Retinal pigment epithelial cell (primary cell): ENCODE results near the gene BLOC1S2.
A peak's percentile ranks its signal among the peaks of the same experiment; 100 is the strongest.

Experiments used
- DNase-seq: peaks from one replicate; pipeline ENCODE4 v3.0.0-alpha.2; 2010; ENCODE audit warnings: low read depth
- H3K4me3 ChIP-seq: 2 replicates; pipeline ENCODE4 v1.5.1; 2011; ENCODE audit warnings: mild to moderate bottlenecking, low read length, control low read depth, moderate library complexity
- TF ChIP-seq, protein P1 (sequence below): conservative IDR thresholded peaks from 2 replicates; pipeline ENCODE4 v1.5.1; 2011; ENCODE audit warnings: low read depth, low read length, control low read depth, inconsistent platforms

BLOC1S2 gene

DNA sequence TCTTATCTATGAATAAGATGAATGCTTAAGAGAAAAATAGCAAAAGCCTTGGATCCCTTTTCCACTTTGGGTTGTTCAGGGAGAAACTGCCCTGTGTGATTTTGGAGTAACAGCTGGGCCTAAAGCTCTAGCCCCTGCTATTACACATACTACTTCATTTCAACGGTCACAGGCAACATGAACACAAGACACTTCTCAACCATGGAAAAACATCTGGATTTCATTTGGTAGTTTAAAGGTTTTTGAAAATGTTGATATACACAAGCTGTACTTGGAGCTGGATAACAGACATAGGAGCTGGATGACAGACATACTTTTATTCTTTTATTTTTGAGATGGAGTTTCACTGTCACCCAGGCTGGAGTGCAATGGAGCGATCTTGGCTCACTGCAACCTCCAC lies 54.4 kb downstream of the BLOC1S2 start:
- no peak overlapping the region for H3K4me3 ChIP-seq
- no peak for DNase-seq
- TF ChIP-seq, protein P1, sequence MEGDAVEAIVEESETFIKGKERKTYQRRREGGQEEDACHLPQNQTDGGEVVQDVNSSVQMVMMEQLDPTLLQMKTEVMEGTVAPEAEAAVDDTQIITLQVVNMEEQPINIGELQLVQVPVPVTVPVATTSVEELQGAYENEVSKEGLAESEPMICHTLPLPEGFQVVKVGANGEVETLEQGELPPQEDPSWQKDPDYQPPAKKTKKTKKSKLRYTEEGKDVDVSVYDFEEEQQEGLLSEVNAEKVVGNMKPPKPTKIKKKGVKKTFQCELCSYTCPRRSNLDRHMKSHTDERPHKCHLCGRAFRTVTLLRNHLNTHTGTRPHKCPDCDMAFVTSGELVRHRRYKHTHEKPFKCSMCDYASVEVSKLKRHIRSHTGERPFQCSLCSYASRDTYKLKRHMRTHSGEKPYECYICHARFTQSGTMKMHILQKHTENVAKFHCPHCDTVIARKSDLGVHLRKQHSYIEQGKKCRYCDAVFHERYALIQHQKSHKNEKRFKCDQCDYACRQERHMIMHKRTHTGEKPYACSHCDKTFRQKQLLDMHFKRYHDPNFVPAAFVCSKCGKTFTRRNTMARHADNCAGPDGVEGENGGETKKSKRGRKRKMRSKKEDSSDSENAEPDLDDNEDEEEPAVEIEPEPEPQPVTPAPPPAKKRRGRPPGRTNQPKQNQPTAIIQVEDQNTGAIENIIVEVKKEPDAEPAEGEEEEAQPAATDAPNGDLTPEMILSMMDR, result no peak

DNA sequence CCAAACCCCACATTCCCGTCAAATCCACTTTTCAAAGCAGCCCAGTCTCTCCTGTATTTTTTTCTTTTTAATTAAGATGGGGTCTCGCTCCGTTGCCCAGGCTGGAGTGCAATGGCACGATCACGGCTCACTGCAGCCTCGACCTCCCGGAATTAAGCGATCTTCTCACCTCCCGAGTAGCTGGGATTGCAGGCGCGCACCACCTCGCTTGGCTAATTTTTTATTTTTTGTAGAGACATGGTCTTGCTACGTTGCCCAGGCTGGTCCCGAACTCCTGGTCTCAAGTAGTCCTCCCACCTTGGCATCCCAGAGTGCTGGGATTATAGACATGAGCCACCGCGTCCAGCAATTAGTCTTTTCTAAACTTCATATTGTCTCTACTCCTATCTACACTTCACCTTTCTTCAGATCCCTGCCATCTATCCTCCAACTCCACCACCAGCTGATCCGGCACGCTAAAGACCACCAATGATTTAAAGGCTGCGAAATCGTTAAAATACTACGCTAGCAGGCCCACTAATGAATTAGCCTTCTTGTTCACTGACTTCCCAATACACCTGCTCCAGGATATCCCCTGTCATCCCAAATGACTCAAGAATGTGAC lies 56.6 kb downstream of the BLOC1S2 start:
- TF ChIP-seq, protein P1, result no peak
- H3K4me3 ChIP-seq, result peak overlapping the region; percentile 99

DNA sequence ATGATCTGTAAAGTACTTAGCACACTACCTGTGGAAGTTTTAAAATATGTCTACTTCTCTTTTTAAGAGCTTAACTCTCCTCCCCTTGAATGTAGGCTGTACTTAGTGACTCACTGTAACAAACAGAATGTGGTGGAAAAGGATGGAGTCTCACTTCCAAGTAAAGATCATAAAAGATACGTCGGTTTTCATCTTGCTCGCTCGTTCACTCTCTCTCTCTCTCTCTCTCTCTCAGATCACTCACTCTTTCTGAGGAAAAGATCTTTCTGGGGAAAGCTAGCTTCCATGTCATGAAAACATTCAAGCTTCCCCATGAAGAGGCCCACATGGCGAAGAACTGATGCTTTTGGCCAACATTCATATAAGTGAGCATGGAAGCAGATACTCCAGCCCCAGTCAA lies 62.6 kb downstream of the BLOC1S2 start:
- no peak for DNase-seq
- H3K4me3 ChIP-seq, result no peak overlapping the region
- TF ChIP-seq, protein P1, result no peak

More for the DNA sequence above, 56.6 kb downstream of the BLOC1S2 start:
- DNase-seq, result no peak
